HG03159 (cell line): ENCODE results near the gene VCAN.
A peak's percentile ranks its signal among the peaks of the same experiment; 100 is the strongest.

Experiments used
- ATAC-seq: cut with Tn5 transposase; IDR thresholded peaks from one replicate; pipeline ENCODE4 v1.9.1; 2021; ENCODE audit warnings: mild to moderate bottlenecking, moderate library complexity; ENCODE audit not compliant: unreplicated experiment

Gene VCAN

DNA sequence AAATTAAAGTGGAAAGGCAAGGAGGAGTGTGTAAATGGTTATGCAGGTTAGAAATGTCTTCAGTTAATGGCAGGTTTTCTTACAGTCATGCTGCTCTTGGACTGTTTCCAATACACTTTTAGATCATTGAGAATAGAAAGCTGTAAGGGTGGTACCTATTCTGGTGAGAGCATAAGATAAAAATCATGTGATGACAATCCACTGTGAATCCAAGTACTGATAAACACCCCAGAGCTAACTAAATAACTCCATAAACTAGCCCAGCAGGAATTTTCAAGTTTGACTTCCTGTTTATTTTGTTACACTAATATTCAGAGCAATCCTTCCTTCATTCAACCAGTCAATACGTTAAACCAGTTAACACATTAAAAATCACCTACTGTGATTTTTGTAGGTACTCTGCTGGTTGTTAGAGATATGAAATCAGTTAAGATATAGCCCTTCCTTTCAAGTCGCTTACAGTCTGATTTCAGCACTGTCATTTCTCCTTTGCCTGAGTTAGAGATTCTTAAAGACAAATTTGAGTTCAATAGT is 22.6 kb downstream of the VCAN start:
- no peak for ATAC-seq

DNA sequence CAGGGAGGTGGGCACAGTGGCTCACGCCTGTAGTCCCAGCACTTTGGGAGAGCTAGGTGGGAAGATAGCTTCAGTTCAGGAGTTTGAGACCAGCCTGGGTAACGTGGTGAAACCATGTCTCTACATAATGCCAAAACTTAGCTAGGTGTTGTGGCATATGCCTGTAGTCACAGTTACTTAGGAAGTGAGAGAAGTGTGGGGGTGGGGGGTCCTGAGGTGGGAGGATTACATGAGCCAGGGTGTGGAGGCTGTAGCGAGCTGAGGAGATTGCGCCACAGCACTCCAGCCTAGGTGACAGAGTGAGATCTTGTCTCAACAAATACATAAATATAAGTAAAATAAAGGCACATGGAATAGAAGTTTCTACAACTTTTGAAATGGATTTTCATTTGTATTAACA is 23.1 kb downstream of the VCAN start:
- no peak for ATAC-seq

DNA sequence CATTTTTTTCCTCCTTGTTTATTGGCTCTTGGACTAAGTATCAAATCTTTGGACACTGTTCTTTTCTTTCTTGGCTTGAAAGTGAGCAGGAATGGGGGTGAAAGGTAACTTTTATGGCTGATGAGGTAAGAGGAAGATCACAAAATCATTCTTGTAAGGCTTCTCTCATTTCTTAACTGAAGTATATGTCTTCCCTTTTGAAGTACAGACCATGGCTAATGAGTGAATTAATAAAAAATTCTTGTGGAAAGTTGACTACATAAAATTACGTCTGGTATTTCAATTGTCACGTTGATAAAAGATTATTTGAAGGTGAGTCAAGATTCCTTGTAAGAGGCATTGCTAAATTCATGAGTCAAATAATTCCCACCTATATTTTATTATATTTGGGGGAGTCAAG is 25.1 kb downstream of the VCAN start:
- no peak for ATAC-seq

DNA sequence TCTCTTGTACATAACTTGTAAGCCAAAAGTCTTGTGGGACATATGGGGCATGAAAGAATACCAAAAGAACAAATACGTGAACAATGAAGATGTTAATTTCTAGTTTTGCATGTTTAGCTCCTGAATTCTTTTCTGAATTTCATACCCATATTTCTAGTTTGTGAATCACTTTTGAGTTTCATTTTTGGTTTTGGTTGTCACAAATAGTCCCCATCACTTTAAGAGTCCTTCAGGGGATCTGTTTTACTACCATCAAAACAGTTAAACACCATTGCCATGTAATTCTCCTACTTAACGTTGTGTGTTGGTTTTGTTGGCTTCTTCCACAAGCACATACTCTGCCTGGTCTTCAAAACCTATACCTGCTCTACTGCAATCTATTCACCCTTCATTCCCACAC is 27.0 kb downstream of the VCAN start:
- no peak for ATAC-seq

DNA sequence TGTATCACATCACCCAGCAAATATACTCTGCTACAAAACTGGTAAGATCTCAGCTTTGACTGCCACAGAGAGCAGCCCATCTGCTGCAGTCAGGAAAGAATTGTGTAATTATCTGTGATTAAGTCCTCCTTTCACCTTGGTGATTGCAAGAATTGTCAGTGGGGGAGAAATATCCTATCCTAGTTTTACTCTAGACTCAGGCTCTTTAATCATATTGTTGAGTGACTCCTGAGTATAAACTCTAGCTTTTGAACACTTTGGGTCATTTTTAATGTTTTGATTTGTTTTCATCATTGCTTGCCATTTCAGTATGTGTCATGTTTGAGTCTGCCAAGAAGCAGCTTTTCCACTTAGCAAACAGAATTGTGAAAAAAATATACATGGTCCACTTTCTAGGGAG is 32.1 kb downstream of the VCAN start:
- ATAC-seq, result no peak

DNA sequence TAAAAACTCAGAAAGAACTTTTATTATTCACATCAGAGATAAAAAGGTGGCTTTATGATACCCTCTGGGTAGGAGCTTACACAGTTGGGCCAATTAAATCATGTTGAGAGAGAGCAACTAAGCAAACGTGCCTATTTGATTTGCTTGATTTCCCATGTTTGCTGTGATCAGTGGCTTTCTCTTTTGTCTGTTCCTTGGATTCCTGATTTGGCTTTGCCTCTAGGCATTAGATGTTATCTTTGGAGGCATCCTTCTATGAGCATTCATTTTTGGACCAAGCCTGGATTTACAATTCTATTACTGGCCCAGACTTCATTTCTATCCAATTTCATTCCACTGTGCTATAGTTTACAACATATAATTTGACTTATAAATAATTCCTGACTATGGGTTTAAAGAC is 35.9 kb downstream of the VCAN start:
- no peak for ATAC-seq

DNA sequence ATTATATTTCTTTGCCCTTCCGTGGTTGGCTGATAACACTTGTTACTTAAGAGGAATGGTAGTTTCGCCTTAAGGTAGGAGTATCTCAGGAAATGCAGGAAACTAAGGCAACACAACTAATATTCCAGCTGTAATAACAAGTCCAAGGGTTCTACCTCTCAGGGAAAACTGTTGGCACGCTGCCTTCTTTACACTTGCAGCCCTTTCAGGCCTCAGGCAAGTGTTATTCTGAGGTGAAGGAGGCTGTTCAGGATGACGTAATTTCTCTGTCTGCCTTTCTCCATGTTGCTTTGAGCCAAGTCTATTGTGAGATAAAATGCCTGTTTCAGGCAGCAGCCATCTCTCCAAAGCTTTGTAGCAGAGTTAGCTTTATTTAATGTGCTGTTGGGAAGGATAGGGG is 38.0 kb downstream of the VCAN start:
- no peak for ATAC-seq

DNA sequence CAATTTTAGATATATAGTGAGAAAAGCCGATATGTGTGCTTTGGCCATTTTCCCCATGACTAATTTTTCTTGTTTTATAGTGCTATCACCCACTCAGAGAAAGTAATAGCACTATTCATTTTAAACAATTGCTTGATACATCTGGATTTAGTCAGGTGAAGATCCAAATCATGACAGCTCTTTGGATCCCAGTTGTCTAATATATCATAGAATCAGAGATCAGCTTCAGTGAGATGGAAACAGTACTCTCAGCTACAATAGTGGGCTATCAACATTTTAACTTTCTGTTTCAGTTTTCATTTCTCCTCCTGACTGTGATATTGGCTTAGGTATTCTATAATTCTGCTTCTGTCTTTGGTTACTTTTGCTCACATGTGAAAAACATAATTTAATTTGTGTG is 38.7 kb downstream of the VCAN start:
- peak; percentile 88 for ATAC-seq

DNA sequence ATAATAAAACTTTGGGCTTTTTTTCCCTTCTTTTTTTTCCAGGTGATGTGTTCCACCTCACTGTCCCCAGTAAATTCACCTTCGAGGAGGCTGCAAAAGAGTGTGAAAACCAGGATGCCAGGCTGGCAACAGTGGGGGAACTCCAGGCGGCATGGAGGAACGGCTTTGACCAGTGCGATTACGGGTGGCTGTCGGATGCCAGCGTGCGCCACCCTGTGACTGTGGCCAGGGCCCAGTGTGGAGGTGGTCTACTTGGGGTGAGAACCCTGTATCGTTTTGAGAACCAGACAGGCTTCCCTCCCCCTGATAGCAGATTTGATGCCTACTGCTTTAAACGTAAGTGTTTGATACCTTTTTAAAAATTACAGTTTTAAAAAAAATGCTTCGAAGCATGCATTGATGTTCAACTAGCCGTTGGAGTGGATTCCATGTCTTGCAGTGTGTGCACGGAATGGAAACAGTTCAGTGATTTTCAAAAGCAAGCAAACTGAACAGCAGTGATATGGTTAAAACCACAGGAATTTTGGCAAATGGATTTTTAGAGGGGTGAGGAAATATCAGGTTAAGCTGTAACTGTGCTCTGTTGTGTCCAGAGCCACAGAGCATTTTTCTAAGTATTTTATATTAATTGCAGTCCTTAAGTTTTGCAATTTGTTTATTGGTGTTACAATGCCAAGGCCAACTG is 40.7 kb downstream of the VCAN start:
- no peak for ATAC-seq

DNA sequence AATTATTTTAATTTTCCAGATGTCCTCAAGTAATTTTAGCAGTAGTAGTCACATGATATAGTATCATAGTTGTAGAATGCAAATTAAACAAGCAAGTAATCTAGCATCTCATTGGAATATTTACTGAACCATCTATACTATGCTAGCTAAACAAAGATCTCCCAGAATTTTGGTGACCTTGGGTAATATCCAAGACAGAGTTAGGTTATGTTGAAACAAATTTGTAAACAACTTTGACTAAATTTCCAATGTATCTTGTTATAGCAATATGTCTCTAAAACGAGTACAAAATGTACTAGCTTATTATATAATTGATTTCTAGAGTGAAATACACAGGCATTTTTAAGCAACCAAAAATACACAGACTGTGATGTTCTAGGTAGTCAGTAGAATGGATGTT is 41.5 kb downstream of the VCAN start:
- ATAC-seq, result no peak

DNA sequence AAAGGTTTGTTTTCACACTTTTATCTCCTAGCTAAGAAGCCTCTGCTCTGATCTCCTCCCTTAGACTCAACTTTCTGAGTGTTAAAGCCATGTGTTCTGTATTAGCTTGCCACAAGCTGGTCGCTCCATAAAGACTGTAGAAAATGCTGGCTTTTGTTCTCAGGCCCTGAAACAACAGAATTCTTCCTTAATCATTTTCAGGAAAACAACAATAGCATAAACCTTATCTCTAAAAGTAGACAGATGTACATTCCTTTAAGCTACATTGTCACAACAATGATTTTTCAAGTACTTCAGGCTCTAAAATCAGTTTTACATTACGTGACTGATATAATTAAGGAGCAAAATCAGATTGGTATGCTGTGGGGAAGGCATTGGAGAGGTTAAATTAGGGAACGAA is 41.9 kb downstream of the VCAN start:
- ATAC-seq, result no peak

DNA sequence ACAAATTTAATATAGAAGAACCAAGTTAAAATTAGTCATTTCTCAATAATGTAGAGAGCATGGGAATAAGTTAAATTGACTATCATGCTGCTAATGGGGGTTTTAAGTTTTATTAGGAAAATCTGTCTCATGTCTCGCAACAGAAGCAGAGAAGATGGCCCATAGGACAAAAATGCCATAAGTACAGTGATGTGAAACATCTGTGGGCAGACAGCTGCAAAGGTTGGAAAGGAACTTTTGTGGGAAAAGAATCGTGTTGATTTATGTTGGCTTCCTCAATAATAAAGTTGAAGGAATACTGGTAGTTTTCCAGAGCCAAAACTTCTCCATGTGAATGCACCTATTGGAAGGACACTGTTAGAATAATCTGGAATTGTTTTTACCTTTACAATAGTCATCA is 44.8 kb downstream of the VCAN start:
- no peak for ATAC-seq

DNA sequence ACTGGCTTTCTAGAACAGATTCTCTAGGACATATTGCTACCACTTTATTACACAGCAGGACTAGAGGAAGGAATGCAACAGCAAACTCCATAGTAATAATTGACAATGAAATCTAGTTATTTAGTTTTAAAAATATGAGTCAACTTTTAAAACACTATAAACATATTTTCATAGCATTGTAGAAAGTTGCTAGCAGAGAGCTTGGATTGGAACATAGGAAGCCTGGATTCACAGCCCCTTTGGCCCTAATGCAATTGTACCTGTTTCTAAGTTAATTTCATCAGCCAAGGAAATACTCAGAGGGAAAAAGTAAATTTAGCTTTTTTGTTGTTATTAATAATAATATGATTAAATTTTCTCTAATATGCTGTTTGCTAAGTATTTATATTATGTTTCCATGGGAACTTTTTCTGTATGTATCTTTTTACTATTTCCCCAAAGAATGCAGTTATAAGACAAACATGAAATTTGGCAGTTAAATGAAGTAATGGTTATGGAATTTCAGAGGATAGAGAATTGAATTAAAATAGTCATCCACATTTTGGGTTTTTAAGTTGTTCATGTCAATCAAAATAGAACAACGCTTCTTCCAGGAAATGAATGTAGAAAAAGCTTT is 45.6 kb downstream of the VCAN start:
- ATAC-seq, result no peak

DNA sequence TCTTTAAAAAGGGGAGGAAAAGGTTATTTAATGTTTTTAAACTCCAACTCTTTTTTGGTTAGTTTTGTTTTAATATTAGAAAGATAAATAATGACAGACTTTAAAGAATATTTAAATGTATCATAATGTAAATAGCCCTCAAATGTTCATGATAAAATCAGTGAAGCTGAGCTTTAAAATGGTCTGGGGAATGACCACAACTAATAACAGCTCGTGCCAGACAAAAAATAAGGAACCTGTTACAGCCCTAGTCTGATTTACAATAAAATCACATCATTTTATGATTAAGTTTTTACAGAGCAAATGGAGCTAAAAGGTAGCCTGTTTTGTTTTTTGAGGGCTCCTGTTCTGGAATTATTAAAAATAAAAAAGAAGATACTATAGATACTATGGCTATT is 46.1 kb downstream of the VCAN start:
- ATAC-seq, result no peak

DNA sequence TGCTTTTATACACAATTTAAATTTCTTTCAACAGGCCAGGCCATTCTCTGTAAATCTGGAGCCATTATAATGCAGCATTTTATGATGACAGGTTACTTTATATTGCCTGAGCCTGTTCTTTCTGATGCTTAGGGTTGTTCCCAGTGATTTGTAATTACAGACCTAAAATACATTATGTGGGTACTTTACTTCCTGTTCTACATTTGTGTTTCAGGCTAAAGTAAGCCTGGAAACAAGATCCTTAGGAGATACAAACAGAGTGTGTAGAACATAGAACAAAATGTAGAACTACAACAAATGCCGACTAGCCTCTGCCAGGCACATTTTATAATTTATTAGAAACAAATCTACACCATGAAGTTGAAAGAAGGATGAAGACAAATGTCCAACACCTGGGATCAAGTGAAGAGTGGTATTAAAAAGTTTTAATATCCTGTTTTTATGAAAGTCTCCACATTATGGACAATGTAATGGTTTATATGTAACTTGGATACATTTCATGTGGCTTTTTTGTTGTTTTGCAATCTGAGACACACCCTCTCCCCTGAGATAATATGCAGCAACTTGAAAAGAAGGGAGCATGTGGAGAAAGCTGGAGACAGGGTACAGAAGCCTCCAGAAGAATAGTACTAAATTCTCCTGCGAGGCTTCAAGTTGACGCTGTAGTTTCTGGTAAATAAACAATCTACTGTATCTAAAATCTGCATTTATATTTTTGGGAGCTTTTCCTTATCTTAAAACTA is 46.9 kb downstream of the VCAN start:
- ATAC-seq, result no peak

DNA sequence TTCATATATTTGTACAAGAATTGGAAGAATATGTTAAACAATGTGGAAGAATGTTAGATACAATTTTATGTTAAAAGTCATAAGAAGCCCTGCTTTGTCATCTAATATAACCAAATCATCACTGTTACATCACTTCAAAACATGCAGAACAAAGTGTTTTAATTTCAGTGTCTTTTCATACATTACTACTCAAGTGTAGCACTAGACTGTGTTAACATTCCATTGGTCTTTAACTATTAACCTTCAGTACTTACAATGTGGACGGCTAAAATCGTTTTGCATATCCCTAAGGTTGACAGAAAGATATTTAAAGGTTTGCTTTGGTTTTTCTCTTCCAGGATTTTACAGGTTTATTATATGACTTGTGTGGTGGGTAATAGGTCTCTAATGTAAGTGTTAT is 50.9 kb downstream of the VCAN start:
- ATAC-seq, result no peak

DNA sequence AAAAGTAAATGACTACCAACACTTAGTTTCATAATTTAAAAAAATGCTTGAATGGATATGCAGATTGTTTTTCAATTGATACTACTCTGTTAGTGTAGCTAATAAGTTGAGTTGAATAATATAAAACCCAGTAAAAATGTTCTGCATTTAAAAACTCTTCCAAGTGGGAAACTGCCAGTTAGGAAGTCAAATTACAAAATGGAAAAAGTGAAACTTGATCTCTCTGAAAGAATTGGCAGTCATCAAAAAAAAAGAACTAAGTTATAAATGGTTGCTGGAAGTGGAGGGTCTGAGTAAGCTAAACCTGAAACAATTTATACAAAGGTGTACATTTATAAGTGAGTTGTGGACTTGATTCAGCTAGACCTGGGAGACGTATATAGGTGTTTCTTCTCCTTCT is 52.4 kb downstream of the VCAN start:
- no peak for ATAC-seq

DNA sequence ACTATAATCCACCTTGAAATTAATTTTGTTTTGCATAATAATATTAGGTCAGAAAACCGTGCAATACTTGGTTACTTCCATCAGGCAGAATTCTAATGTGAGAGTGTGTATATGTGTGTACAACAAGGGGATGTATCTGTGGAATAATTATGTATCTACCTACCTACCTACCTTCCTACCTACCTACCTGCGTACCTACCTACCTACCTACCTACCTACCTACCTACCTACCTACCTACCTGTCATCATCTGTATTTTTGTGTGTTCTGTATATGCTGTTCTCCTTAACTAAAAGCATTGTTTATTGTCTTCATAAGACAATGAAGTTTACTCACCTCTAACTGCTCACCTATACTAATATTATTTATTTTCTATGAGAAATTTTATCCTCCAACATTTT is 52.8 kb downstream of the VCAN start:
- no peak for ATAC-seq

DNA sequence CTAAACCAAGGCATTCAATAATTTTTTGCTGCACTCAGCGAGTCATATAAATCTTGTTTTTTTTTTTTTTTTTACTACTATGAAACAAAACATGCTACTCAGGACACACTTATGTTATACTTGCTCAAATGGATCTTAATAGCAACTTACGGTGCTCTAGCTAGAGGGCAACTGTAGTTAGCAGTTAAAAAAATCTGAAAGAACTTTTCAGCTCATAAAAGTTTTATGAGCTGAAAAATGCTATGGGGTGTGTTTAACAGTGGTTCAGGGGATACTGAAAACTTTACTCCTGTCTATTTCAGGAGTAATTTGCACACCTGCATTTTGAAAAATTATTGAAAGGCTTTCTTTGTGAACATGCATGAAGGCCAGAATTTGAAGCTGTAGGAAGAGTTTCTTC is 53.4 kb downstream of the VCAN start:
- ATAC-seq, result no peak

DNA sequence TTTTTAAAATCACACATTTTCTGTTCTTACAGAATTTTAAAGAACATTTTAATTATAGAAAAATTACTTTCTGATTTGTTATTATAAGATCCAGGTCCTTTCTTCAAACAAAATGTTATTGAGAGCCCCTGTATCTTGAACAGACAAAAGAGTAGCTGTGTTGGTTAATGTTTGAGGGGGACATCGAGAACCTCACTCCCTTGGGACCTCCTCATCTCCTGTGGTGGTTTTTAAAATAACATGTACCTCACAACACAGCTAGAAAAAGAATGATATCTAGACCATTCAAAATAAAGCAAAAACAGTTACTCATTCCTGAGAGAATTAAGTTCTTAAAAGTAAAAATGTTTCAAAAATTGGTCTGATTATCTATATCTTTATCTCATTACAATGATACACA is 54.7 kb downstream of the VCAN start:
- no peak for ATAC-seq

DNA sequence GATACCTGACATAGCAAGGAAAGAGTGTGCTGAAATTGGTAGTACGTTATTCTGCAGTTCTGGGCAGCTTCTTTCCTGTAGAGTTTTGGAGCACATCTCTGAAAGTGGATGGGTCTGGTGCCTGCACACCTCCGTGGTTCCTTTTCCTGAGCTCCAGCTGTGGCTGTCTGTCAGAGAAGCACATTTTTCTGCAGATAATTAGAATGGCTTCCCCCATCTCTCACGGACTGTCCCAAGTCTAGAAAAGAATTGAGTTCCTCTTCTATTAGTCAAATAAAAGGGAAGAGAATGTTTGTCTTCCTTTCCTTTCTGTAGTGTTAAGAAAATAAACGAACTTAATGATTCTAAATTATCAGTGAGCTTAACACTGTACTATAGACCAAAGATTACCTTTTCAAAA is 55.7 kb downstream of the VCAN start:
- no peak for ATAC-seq

DNA sequence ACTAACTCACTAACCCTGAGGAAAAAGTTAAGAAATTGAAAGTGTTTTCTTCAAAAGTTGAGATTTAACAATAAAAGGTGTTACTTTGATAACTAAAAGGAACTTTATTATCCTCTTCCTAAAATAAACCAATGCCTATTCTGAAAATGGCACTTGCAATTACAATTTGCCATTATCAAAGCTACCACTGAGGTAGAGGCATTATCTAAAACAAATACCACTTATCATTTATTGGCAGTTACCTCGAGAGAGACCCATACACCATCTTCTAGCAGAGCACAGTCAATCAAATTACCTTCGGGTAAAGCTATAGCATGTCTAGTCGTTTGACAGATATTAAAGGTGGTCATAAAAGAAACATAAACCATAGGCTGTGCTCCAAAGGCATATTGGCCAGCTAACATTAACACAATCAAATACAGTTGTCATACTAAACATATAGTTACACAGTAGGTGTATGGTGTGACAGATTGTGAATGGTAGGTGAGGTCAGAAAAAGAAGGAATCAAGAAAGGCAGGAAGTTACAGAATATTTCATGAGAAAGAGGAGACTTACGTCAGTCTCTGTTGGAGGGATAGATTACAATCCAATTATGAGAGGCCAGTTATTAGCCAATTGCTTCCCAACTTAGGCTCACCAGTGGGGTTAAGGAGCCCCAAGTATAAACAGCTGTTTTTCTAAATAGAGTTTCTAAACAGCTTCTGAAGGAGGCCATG is 56.3 kb downstream of the VCAN start:
- ATAC-seq, result no peak
